HEK293T (cell line): ENCODE measurements around the gene CXXC1.
A peak's percentile ranks its signal among the peaks of the same experiment; 100 is the strongest.
"Not testable (repeated sequence)": the region's sequence is repeated elsewhere in the genome, so short reads cannot be mapped to it uniquely, and the experiment has no call there.

Experiments
- CTCF ChIA-PET: fragments of 350-600 bp; formaldehyde crosslinking; extraction: SDS; loops from one replicate; lab custom pipeline; 2021; ENCODE audit warnings: antibody characterized with exemption, inconsistent platforms; lab: Yijun Ruan, JAX
- POLR2A ChIA-PET: fragments of 350-600 bp; formaldehyde crosslinking; extraction: SDS; loops from one replicate; lab custom pipeline; 2020; ENCODE audit warnings: antibody characterized with exemption, inconsistent platforms; lab: Yijun Ruan, JAX
- DNase-seq: peaks from one replicate; pipeline ENCODE4 v3.0.0; 2012; ENCODE audit warnings: mixed read lengths; ENCODE audit errors: extremely low spot score
- ARNT ChIP-seq: fragments of 450-650 bp; IDR thresholded peaks from 2 replicates; pipeline ENCODE4 v1.6.1; 2017; ENCODE audit warnings: mild to moderate bottlenecking
- BHLHE40 ChIP-seq: fragments of 450-650 bp; IDR thresholded peaks from 2 replicates; pipeline ENCODE4 v1.6.1; 2016; ENCODE audit warnings: mild to moderate bottlenecking, moderate library complexity, borderline replicate concordance
- CTBP1 ChIP-seq: fragments of 450-650 bp; IDR thresholded peaks from 2 replicates; pipeline ENCODE4 v1.6.1; 2016; ENCODE audit warnings: borderline replicate concordance
- ELF4 ChIP-seq: fragments of 450-650 bp; IDR thresholded peaks from 2 replicates; pipeline ENCODE4 v1.6.1; 2017; ENCODE audit warnings: antibody characterized with exemption
- FOXA1 ChIP-seq: fragments of 450-650 bp; IDR thresholded peaks from 2 replicates; pipeline ENCODE4 v1.6.1; 2016; ENCODE audit warnings: mild to moderate bottlenecking
- FOXK2 ChIP-seq: fragments of 450-650 bp; IDR thresholded peaks from 2 replicates; pipeline ENCODE4 v1.6.1; 2016; ENCODE audit warnings: mild to moderate bottlenecking
- FOXM1 ChIP-seq: fragments of 450-650 bp; IDR thresholded peaks from 2 replicates; pipeline ENCODE4 v1.6.1; 2017; ENCODE audit warnings: mild to moderate bottlenecking, borderline replicate concordance
- HDGF ChIP-seq: fragments of 450-650 bp; IDR thresholded peaks from 2 replicates; pipeline ENCODE4 v1.6.1; 2017; ENCODE audit warnings: antibody characterized with exemption, borderline replicate concordance
- L3MBTL2 ChIP-seq: fragments of 450-650 bp; conservative IDR thresholded peaks from 2 replicates; pipeline ENCODE4 v1.6.1; 2016; ENCODE audit warnings: mild to moderate bottlenecking
- LEF1 ChIP-seq: fragments of 450-650 bp; IDR thresholded peaks from 2 replicates; pipeline ENCODE4 v1.6.1; 2017; ENCODE audit warnings: mild to moderate bottlenecking, borderline replicate concordance
- NFRKB ChIP-seq: fragments of 450-650 bp; IDR thresholded peaks from 2 replicates; pipeline ENCODE4 v1.6.1; 2016; ENCODE audit warnings: mild to moderate bottlenecking, moderate library complexity
- PKNOX1 ChIP-seq: fragments of 450-650 bp; IDR thresholded peaks from 2 replicates; pipeline ENCODE4 v1.6.1; 2016
- SP1 ChIP-seq: fragments of 450-650 bp; IDR thresholded peaks from 2 replicates; pipeline ENCODE4 v1.6.1; 2017
- SUZ12 ChIP-seq: fragments of 450-650 bp; IDR thresholded peaks from 2 replicates; pipeline ENCODE4 v1.6.1; 2016; ENCODE audit warnings: mild to moderate bottlenecking
- TARDBP ChIP-seq: fragments of 450-650 bp; IDR thresholded peaks from 2 replicates; pipeline ENCODE4 v1.6.1; 2016
- ZNF384 ChIP-seq: fragments of 450-650 bp; IDR thresholded peaks from 2 replicates; pipeline ENCODE4 v1.6.1; 2016

The CXXC1 gene

GRCh38 chr18:50272568-50272967, 14.9 kb downstream of the CXXC1 start:
- POLR2A ChIA-PET: no interaction called here
- TF ChIP-seq ZNF384: no peak
- no peak for TF ChIP-seq NFRKB
- TF ChIP-seq FOXM1: no peak
- no peak for TF ChIP-seq FOXK2
- TF ChIP-seq FOXA1: no peak
- no peak for TF ChIP-seq BHLHE40
- CTCF ChIA-PET: no interaction called here
- no peak for DNase-seq

GRCh38 chr18:50268022-50268747, 19.3 kb downstream of the CXXC1 start:
- TF ChIP-seq HDGF: no peak
- no peak for TF ChIP-seq FOXA1
- no peak for TF ChIP-seq PKNOX1
- TF ChIP-seq ARNT: no peak
- no peak for TF ChIP-seq NFRKB
- TF ChIP-seq FOXM1: no peak
- no peak for TF ChIP-seq ELF4
- TF ChIP-seq ZNF384: no peak
- no peak for TF ChIP-seq SUZ12
- no peak for TF ChIP-seq SP1
- no peak for TF ChIP-seq BHLHE40
- TF ChIP-seq L3MBTL2: no peak
- TF ChIP-seq FOXK2: no peak
- no peak for TF ChIP-seq TARDBP
- no peak for TF ChIP-seq CTBP1
- TF ChIP-seq LEF1: no peak
- CTCF ChIA-PET: no interaction called here
- DNase-seq: peak; percentile 55

GRCh38 chr18:50266248-50266704, 21.2 kb downstream of the CXXC1 start, which contains the start of gene CFAP53:
TSS of gene CFAP53 (minus strand) at chr18:50266495. CDS start at chr18:50266404, 91 bp downstream.
- TF ChIP-seq L3MBTL2 (peak; percentile 35; the same call in 1 of the 2 replicates), BHLHE40 (no peak), ELF4 (no peak)
- ChIA-PET CTCF (no interaction called here), POLR2A (interaction anchor here (1.0 kb wide), 1 partner anchor 15 kb away, joined by 6 read pairs; the partner anchor contains the start of gene MBD1)
- DNase-seq: peak; percentile 85

More at GRCh38 chr18:50268022-50268747, 19.3 kb downstream of the CXXC1 start:
- POLR2A ChIA-PET: no interaction called here

GRCh38 chr18:50262977-50263376, 24.5 kb downstream of the CXXC1 start:
- TF ChIP-seq CTBP1: no peak
- no peak for TF ChIP-seq FOXK2
- no peak for TF ChIP-seq ZNF384
- TF ChIP-seq BHLHE40: no peak
- no peak for TF ChIP-seq L3MBTL2
- TF ChIP-seq NFRKB: no peak
- no peak for TF ChIP-seq ARNT
- TF ChIP-seq ELF4: no peak
- no peak for TF ChIP-seq LEF1
- no peak for TF ChIP-seq SP1
- TF ChIP-seq TARDBP: no peak
- no peak for TF ChIP-seq FOXM1
- no peak for DNase-seq
- CTCF ChIA-PET: no interaction called here
- POLR2A ChIA-PET: no interaction called here

GRCh38 chr18:50250935-50251334, 36.6 kb downstream of the CXXC1 start:
- ChIA-PET POLR2A (no interaction called here), CTCF (no interaction called here)
- TF ChIP-seq NFRKB (no peak), SP1 (no peak), SUZ12 (no peak), LEF1 (no peak), ARNT (no peak), L3MBTL2 (no peak), PKNOX1 (no peak), TARDBP (no peak), BHLHE40 (no peak), FOXM1 (no peak), FOXK2 (no peak), ZNF384 (no peak), CTBP1 (no peak), HDGF (no peak)
- DNase-seq: no peak

- ChIA-PET POLR2A (no interaction called here), CTCF (no interaction called here)
- no peak for DNase-seq
- TF ChIP-seq HDGF: no peak
- TF ChIP-seq ELF4: no peak
- no peak for TF ChIP-seq SP1
Observed at GRCh38 chr18:50249576-50249975, 37.9 kb downstream of the CXXC1 start.

GRCh38 chr18:50247561-50247960, 39.9 kb downstream of the CXXC1 start:
- POLR2A ChIA-PET: interaction anchor here (0.7 kb wide), 1 partner anchor 260 kb away, joined by 3 read pairs; no protein-coding TSS in a partner anchor
- CTCF ChIA-PET: no interaction called here
- TF ChIP-seq L3MBTL2: no peak
- TF ChIP-seq PKNOX1: no peak
- TF ChIP-seq SP1: no peak
- TF ChIP-seq FOXM1: no peak
- TF ChIP-seq NFRKB: no peak
- TF ChIP-seq ELF4: no peak
- no peak for TF ChIP-seq CTBP1
- TF ChIP-seq ARNT: no peak
- TF ChIP-seq SUZ12: no peak
- no peak for TF ChIP-seq BHLHE40
- TF ChIP-seq FOXA1: no peak
- TF ChIP-seq LEF1: no peak
- TF ChIP-seq HDGF: no peak
- TF ChIP-seq TARDBP: no peak
- no peak for TF ChIP-seq FOXK2
- no peak for TF ChIP-seq ZNF384
- DNase-seq: no peak

- POLR2A ChIA-PET, CTCF ChIA-PET, DNase-seq: not testable (repeated sequence)
Observed at GRCh38 chr18:50241768-50242167, 45.7 kb downstream of the CXXC1 start.
